K562 (cell line): ENCODE results near the gene LRP1B. TPM values are rescaled to one million over a fixed set of nuclear protein-coding genes. Genes with fewer than 3 reads are reported as not detected.

Experiments used
- ATAC-seq: fragments of 200-7000 bp; cut with Tn5 transposase; 3 replicates; pipeline ENCODE4 v1.9.1; 2020; ENCODE audit warnings: moderate library complexity
- BruUV-seq: library from RNA; stranded (reverse); fragments of 400-500 nt; replicated peaks from 2 replicates; lab custom pipeline; 2021; lab: Mats Ljungman, UMichigan
- CTCF ChIA-PET: fragments of 300-600 bp; formaldehyde crosslinking; extraction: SDS; loops from one replicate; lab custom pipeline; 2021; ENCODE audit warnings: low intra/inter-chr PET ratio; lab: Yijun Ruan, JAX
- POLR2A ChIA-PET: fragments of 300-600, 350-650 bp; sonication (Branson Sonifier 250); formaldehyde crosslinking; extraction: SDS; loops from one replicate; lab custom pipeline; 2021; ENCODE audit warnings: antibody characterized with exemption, inconsistent platforms; lab: Yijun Ruan, JAX
- DNase-seq, 4 experiments: peaks; one replicate each; pipeline versions ENCODE4 v3.0.0 to v3.0.0-alpha.2; 2011 to 2018; ENCODE audit warnings: low spot score in 3 of 4, mixed read lengths in 3 of 4; ENCODE audit errors: extremely low read depth in 1 of 4
- FAIRE-seq: peaks from 2 replicates; lab custom pipeline; 2011; peaks lifted over from hg19 to GRCh38; lab: Jason Lieb, UNC
- H2AFZ ChIP-seq: 2 replicates; pipeline ENCODE4 v1.6.0; 2011; ENCODE audit warnings: low read depth, low read length, control low read depth, inconsistent platforms
- H3K27ac ChIP-seq: fragments of 200-600 bp; 3 replicates; pipeline ENCODE4 v1.8.0; 2011; ENCODE audit warnings: low read depth, mild to moderate bottlenecking, control low read depth, inconsistent platforms, low read length, moderate library complexity, mixed read lengths; ENCODE audit errors: extremely low read depth
- H3K27me3 ChIP-seq, 2 experiments: fragments of 300-600 bp in 1 of 2; 2 replicates in 1 of 2; 3 replicates in 1 of 2; pipeline versions ENCODE4 v1.6.0 to v1.8.0; 2011; ENCODE audit warnings: inconsistent platforms in 2 of 2, low read length in 2 of 2, mild to moderate bottlenecking in 1 of 2, mixed read lengths in 1 of 2, moderate library complexity in 1 of 2; ENCODE audit not compliant: control insufficient read depth in 2 of 2, insufficient read depth in 2 of 2
- H3K36me3 ChIP-seq: fragments of 300-600 bp; 3 replicates; pipeline ENCODE4 v1.8.0; 2011; ENCODE audit warnings: mild to moderate bottlenecking, low read length, inconsistent platforms; ENCODE audit not compliant: control insufficient read depth, insufficient read depth
- H3K4me1 ChIP-seq, 2 experiments: fragments of 200-600 bp in 1 of 2; replicated peaks in 1 of 2; 2 replicates in 1 of 2; 3 replicates in 1 of 2; pipeline versions ENCODE4 v1.5.1 to v1.8.0; 2011; ENCODE audit warnings: inconsistent platforms in 2 of 2, low read length in 2 of 2, mild to moderate bottlenecking in 1 of 2, mixed read lengths in 1 of 2, moderate library complexity in 1 of 2; ENCODE audit not compliant: control insufficient read depth in 2 of 2, insufficient read depth in 2 of 2
- H3K4me2 ChIP-seq: 2 replicates; pipeline ENCODE4 v1.6.1; 2011; ENCODE audit warnings: low read length, control low read depth, inconsistent platforms, mixed read lengths; ENCODE audit not compliant: insufficient read depth
- H3K4me3 ChIP-seq: fragments of 200-600 bp; sonication (generic), shearing (Covaris generic); 2 replicates; pipeline ENCODE4 v1.5.1; 2016; ENCODE audit warnings: control low read depth, inconsistent platforms
- H3K79me2 ChIP-seq: fragments of 200-600 bp; 3 replicates; pipeline ENCODE4 v1.8.0; 2011; ENCODE audit warnings: low read length, inconsistent platforms; ENCODE audit not compliant: control insufficient read depth, insufficient read depth
- H3K9ac ChIP-seq, 2 experiments: 2 replicates each; pipeline versions ENCODE4 v1.6.0 to v1.6.1; 2011; ENCODE audit warnings: low read depth in 2 of 2, low read length in 2 of 2, control low read depth in 1 of 2, inconsistent platforms in 1 of 2, mild to moderate bottlenecking in 1 of 2, mixed read lengths in 1 of 2; ENCODE audit not compliant: insufficient read depth in 1 of 2
- H3K9me1 ChIP-seq: one replicate; pipeline ENCODE4 v1.6.0; 2011; ENCODE audit warnings: inconsistent platforms, mild to moderate bottlenecking, low read length, moderate library complexity; ENCODE audit not compliant: control insufficient read depth, insufficient read depth
- H3K9me3 ChIP-seq: replicated peaks from 2 replicates; pipeline ENCODE4 v1.5.1; 2011; ENCODE audit warnings: low read depth, low read length, inconsistent platforms; ENCODE audit not compliant: control insufficient read depth, insufficient read depth
- H4K20me1 ChIP-seq: replicated peaks from 2 replicates; pipeline ENCODE4 v1.6.1; 2011; ENCODE audit warnings: low read length, inconsistent platforms, mixed read lengths; ENCODE audit not compliant: control insufficient read depth, insufficient read depth
- DMBX1 ChIP-seq: fragments of 250-450 bp; sonication (Bioruptor Pico); IDR thresholded peaks from 2 replicates; pipeline ENCODE4 v1.8.0; 2022; ENCODE audit warnings: inconsistent platforms, mild to moderate bottlenecking, moderate library complexity, borderline replicate concordance
- IRF2 ChIP-seq: sonication (generic); formaldehyde crosslinking; IDR thresholded peaks from 2 replicates; pipeline ENCODE4 v1.8.1; 2022; ENCODE audit warnings: mild to moderate bottlenecking, missing genetic modification reagents
- MAFG ChIP-seq: fragments of 450-650 bp; conservative IDR thresholded peaks from 2 replicates; pipeline ENCODE4 v1.6.1; 2016; ENCODE audit warnings: missing genetic modification characterization, missing compliant biosample characterization
- MAFK ChIP-seq: IDR thresholded peaks from 2 replicates; pipeline ENCODE4 v1.6.1; 2011; ENCODE audit warnings: low read length, improper control_type of control experiment
- SRF ChIP-seq, 2 experiments: fragments of 250-450, 450-650 bp in 1 of 2; sonication (Bioruptor Pico) in 1 of 2; sonication (generic) in 1 of 2; formaldehyde crosslinking; IDR thresholded peaks; 2 replicates each; pipeline versions ENCODE4 v1.5.0 to v1.5.1; 2020 to 2022; ENCODE audit warnings: mild to moderate bottlenecking in 1 of 2, missing genetic modification reagents in 1 of 2
- ZNF174 ChIP-seq: fragments of 250-450 bp; sonication (Bioruptor Pico); IDR thresholded peaks from 2 replicates; pipeline ENCODE4 v1.4.0; 2020; ENCODE audit warnings: mild to moderate bottlenecking
- ZNF24 ChIP-seq: fragments of 450-650 bp; IDR thresholded peaks from 2 replicates; pipeline ENCODE4 v1.6.1; 2016
- ZNF778 ChIP-seq: fragments of 450-650 bp; formaldehyde crosslinking; IDR thresholded peaks from 2 replicates; pipeline ENCODE4 v1.4.0; 2020; ENCODE audit warnings: mild to moderate bottlenecking, moderate library complexity
- ZNF79 ChIP-seq: fragments of 250-450 bp; sonication (Bioruptor Pico); IDR thresholded peaks from 2 replicates; pipeline ENCODE4 v1.4.0; 2020; ENCODE audit warnings: low read depth, mild to moderate bottlenecking, moderate library complexity
- ZSCAN32 ChIP-seq: fragments of 450-650 bp; formaldehyde crosslinking; IDR thresholded peaks from 2 replicates; pipeline ENCODE4 v1.4.0; 2020; ENCODE audit warnings: mild to moderate bottlenecking, moderate library complexity
- WGBS: fragments of 100-300 bp; shearing (Covaris generic); methylation state at CpG from one replicate; pipeline ENCODE4 v1.1.6; 2016; ENCODE audit warnings: low coverage, mixed read lengths; ENCODE audit not compliant: insufficient coverage; ENCODE audit errors: missing lambda C conversion rate; 5-methylcytosine and 5-hydroxymethylcytosine counted together
- in situ Hi-C: fragments of 300-500 bp; cut with MboI; formaldehyde crosslinking; loops from 4 replicates; pipeline ENCODE4 v1.15.0; 2018; ENCODE audit warnings: inconsistent platforms, mixed read lengths
- intact Hi-C: fragments of 100-400 bp; cut with micrococcal nuclease; formaldehyde crosslinking; loops from 2 replicates; pipeline ENCODE4 v1.14.2; 2022
- polyA plus RNA-seq, 8 experiments: library from polyadenylated mRNA; depleted of rRNA in 4 of 8; stranded (reverse) in 5 of 8; unstranded in 3 of 8; fragments of >200 nt; fragmentation: Nextera tagmentation in 2 of 8; fragmentation: Illumina TruSeq in 1 of 8; extraction: Ambion mirVana in 2 of 8; extraction: Trizol in 1 of 8; gene quantifications; 2 replicates each; pipeline versions ENCODE4 v1.2.1 to v1.2.3, GENCODE V29; 2011 to 2014; ENCODE audit warnings: inconsistent platforms in 1 of 8, missing spikeins in 1 of 8
- total RNA-seq, 7 experiments: library from RNA; depleted of rRNA in 6 of 7; stranded (reverse); fragments of >200 nt in 6 of 7; fragmentation: Illumina TruSeq in 2 of 7; extraction: Trizol in 2 of 7; gene quantifications; 2 replicates each; pipeline versions ENCODE4 v1.2.1 to v1.2.3, GENCODE V29; 2011 to 2021; ENCODE audit warnings: low replicate concordance in 1 of 7

The LRP1B gene
- total and polyA plus RNA-seq, 9 of the 15 experiments (the other 6 are each of a cell fraction or from before 2014, with no cell fraction given): not detected

DNA sequence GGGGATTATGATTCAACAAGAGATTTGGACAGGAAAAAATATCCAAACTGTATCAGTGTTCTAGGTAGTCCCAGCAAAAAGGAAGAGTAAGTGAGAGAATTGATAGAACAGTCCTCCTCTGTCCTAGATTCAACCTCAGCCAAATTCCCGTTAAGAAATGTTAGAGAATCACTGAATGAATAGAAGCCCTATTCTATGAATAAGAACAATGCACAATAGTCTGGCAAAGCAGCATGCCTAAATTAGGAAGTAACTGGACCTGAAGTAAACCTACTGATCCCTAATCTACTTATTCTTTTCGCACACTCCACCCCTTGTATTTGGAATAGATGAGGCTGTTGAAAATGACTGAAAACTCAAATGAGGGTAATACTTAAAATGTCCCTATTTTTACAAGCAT is 1665.5 kb downstream of the LRP1B start:
- no peak for FAIRE-seq
- Histone ChIP-seq H3K9me3 (no peaks in the 10 kb centered on the region), H3K4me1 (no peaks in the 10 kb centered on the region), H3K4me2 (no peak overlapping the region), H2AFZ (no peak overlapping the region), H3K36me3 (no peaks in the 10 kb centered on the region)
- CTCF ChIA-PET: no interaction called here
- ATAC-seq: no peak
- WGBS: 3% methylated on average over 2 of the region's 2 CpGs
- POLR2A ChIA-PET: no interaction called here
- intact Hi-C loops: no loop called here
- in situ Hi-C loops: no loop called here
- no peak for DNase-seq
- TF ChIP-seq DMBX1 (CRISPR knock-in tag) (no peak), MAFK (no peak), ZNF778 (no peak), ZSCAN32 (no peak), ZNF79 (no peak), ZNF24 (no peak), ZNF174 (CRISPR knock-in tag) (no peak), MAFG (tag) (no peak), IRF2 (CRISPR knock-in tag) (no peak), SRF (CRISPR knock-in tag; IDR thresholded peaks at IDR 0.05) (no peak)
- TF ChIP-seq, all 486 proteins: peak for 0
- Histone ChIP-seq H3K27ac (no peak overlapping the region), H3K27me3 (no peaks in the 10 kb centered on the region), H3K4me3 (no peak overlapping the region), H3K79me2 (no peaks in the 10 kb centered on the region), H4K20me1 (no peaks in the 10 kb centered on the region), H3K9me1 (no peaks in the 10 kb centered on the region), H3K9ac (no peak overlapping the region)
- BruUV-seq: no TSS peak
